ENCODE data around the gene IQSEC3.
"Not testable (repeated sequence)": the region's sequence is repeated elsewhere in the genome, so short reads cannot be mapped to it uniquely, and the experiment has no call there.

IQSEC3 gene

DNA sequence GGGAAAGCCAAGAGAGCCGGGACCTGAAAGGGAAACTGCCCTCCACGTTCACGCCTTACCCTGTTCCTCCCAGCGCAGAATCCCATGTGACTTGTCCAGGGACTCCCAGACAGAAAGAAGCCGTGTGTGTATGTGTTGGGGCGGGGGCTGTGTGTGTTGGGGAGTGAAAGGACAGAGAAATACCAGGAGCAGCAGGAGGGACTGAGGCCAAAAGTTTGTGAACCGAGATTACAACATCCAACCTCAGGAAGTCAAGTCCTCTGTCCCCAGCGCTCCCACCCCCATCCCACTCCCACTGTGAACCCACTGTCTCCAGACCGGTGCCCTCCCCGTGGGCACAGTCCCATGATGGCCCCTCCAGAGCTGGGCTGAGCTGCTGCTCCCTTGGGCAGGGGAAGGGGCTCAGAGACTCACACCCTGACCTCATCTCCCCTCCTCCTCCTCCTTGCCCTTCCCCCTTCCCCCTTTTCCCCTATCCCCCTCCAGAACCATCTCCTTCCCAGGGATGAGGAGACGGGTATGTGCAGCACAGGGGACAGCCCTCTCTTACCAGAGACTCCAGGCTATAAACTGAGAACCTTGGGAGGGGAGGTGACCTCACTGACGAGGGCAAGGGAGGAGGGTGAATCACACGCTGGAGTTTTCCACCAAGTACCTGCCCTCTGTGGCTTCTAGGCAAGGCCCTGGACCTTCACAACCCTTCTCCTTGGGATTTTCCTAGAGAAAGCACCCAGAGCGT, 147.6 kb downstream of the IQSEC3 start, which contains the start of gene SLC6A12:
TSS of gene SLC6A12 (minus strand) at position 155 of the 739 bp plus-strand sequence. CDS start 4,171 bp downstream, outside the sequence.
- DNase-seq (ENCODE audit: low spot score), result no peak

DNA sequence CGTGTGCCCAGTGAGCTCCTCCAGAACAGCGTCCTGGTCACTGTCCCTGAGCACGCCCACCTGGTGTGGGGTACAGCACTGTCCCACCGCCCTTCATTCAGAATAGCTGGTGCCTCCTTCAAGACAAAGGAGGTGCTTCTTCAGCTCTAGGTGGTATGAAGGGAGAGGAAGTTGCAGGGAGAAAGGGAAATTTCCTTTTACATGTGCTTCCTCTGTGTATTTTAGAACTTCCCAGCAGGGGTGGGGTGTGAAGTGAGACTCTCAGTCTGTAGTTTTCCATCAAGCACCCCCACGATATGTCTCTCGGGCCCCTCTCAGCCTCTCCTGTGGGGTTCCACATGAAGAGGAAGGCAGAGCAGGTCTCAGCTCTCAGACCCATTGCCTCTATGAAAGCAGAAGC, 148.5 kb downstream of the IQSEC3 start:
- DNase-seq (ENCODE audit: low spot score), result no peak

DNA sequence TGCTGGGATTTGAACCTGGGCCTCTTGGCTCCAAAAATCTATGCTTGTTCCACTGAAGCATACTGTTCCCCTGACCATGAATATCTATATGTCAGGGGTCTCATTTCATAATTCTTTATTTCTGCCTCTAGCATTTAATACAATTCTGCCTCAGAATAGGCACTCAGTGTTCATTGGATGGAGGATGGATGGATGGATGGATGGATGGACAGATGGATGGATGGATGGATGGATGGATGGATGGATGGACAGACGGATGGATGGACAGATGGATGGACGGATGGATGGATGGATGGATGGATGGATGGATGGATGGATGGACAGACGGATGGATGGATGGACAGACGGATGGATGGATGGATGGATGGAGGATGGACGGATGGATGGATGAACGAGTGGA, 150.5 kb downstream of the IQSEC3 start:
- not testable (repeated sequence) for DNase-seq (ENCODE audit: low spot score)

DNA sequence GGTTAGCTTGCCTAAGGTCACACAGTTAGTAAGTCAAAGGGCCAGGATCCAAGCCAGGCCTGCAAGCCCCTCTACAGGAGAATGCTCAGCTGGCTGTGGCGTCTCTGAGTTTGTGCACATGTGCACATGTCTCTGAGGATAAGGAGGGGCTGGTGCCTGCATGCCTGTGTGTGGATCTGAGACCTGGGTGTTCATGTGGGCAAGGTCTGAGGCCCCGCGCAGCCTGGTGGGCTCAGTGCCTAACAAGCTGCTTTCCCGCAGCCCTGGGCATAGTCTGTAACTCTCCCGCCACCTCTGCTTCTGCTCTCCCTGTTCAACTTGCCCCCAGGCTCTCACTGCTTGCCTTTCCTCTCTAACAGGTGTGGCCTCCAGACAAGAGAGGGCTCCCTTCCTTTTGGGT, 151.7 kb downstream of the IQSEC3 start:
- DNase-seq (ENCODE audit: low spot score), result no peak

DNA sequence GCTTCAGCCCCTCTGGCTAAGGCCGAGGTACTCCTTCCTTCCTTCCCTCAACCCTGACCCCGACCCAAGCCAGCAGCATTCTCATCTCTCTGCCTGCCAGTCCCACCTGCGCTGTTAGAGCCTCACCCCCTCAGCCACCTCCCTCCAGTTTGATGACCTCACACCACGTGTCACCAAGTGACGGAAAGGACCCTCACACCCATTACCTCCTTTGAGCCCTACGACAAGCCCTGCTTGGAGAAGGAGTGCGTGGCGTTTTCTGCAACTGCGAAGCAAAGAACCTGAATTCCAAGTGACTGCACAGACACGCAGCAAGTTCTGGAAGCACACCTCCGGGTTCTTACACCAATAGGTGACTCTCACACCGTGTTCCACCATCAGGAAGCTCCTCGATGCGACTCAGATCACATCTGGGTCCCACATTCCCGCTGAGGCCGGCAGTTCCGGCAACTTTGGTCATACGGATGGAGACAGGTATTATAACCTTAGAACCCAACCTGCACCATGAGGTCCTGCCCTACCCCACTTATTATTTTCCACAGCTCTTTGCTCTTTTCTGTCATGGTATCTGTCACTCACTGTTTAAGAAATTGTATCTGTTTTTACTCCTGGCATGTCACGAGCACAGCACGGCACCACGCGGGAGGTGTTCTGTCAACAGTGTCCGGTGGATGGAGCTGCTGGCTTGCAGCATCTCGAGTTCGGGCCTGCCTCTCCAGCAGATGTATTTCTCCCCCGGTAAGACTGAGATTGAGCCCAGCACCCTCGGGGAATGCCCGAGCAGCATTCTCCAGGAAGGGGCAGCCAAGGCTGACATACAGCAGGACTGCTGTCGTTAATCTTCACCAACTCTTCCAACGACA, 152.4 kb downstream of the IQSEC3 start:
- DNase-seq (ENCODE audit: low spot score), result no peak

DNA sequence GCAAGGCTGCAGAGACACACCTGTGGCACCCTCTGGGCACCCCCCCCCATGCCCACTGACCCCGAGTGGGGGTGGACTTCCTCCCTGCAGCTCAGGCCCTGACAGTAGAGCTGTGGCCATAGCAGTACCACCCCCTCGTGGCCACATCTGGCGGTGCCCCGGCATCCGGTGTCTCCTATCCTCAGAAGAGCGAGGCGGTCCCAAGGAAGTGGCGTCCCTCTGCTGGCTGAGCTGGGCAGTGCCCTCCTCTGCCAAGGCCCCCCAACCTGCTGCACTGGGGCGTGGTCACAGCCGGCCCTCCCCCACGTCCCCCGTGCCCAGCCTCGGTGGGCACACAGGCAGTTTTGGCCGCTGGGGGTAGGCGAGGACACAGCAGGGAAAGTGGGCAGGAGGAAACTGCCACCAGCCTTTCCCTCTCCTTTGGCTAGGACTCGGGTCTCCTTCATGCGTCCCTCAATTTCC, 153.4 kb downstream of the IQSEC3 start:
- DNase-seq (ENCODE audit: low spot score), result peak; percentile 53

- DNase-seq (ENCODE audit: low spot score), result no peak
Observed at GRCh38 chr12:220491-220890, 153.9 kb downstream of the IQSEC3 start.

DNA sequence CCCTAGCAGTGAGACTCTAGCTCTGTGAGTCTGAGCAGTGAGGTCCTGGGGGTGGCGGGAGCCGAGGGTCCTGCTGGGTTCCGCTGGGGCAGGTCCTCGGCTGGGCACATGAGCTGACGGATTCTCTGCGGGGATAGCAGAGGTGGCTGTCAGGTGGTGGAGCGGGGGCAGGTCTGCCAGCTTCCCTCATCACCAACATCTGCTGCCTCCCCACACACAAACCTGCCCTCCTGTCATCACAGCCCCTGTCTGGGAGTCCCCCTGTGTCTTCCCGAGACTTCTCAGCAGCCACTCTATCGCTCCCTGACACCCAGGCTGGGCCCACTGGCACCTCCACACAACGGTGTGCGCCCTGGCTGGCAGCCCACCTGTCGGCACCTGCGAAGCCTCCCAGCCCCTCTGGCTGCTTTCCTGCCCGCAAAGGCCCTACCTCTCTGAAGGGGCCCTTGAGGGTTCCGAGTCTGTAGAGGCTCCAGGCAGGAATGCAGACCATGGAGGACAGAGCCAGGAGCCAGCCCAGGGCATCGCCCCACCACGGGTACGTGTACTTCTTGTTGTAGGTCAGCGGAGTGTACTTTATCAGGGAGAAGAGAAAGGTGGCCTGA, 154.5 kb downstream of the IQSEC3 start:
- DNase-seq (ENCODE audit: low spot score), result no peak

DNA sequence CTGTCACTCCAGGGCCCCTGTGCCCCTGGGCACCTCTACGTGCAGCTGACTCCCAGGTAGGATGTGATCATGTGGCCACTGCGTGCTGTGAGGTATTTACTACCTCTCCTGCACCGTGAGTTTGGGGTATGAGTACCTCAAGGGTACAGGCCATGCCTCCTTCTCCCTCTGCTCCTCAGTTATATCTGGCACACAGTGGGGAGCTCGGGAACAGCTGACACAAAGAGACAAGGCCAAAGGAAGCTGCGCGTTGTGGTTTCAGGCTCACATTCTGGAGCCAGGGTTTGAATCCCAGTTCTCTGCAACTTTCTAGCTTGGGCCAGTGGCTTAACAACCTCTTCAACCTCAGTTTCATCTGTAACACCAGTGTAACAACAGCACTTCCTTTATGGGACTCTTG, 155.2 kb downstream of the IQSEC3 start:
- DNase-seq (ENCODE audit: low spot score), result no peak

- DNase-seq (ENCODE audit: low spot score), result no peak
Observed at GRCh38 chr12:223841-224240, 157.3 kb downstream of the IQSEC3 start.

DNA sequence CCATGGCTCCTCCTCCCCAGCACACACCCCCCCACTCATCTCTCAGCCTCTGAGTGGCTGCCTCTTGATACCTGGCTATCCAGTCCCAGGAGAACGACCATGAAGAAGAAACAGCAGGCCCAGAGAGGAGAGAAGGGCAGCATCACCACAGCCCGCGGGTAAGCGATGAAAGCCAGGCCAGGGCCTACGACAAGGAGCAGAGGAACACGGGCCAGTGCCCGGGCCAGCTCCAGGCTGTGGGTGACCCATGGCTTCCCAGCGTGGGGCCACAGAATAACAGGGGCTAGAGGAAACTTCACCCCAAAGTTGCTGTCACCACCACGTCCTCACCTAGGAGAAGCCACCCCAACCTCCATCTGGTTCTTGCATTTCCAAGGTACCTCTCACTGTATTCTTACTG, 157.8 kb downstream of the IQSEC3 start:
- no peak for DNase-seq (ENCODE audit: low spot score)

DNA sequence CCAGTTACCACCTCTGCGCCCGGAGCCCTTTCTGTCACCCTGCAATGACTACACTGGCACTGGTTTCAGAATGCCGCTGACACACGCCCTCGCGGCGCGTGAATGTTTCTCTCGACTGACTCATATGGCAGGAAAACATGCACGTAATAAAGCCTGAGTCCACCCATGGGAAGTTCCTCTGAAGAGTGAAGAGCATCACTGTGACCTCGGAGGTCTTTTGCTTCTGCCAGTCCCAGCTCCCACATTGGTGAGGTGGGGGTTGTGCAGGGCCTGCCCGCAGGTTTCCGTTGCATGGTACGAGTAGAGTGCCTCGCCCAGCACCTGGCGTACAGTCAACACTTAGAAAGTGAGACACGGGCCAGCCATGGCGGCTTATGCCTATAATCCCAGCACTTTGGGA, 158.4 kb downstream of the IQSEC3 start:
- no peak for DNase-seq (ENCODE audit: low spot score)

- no peak for DNase-seq (ENCODE audit: low spot score)
Observed at GRCh38 chr12:226401-226800, 159.8 kb downstream of the IQSEC3 start.

DNA sequence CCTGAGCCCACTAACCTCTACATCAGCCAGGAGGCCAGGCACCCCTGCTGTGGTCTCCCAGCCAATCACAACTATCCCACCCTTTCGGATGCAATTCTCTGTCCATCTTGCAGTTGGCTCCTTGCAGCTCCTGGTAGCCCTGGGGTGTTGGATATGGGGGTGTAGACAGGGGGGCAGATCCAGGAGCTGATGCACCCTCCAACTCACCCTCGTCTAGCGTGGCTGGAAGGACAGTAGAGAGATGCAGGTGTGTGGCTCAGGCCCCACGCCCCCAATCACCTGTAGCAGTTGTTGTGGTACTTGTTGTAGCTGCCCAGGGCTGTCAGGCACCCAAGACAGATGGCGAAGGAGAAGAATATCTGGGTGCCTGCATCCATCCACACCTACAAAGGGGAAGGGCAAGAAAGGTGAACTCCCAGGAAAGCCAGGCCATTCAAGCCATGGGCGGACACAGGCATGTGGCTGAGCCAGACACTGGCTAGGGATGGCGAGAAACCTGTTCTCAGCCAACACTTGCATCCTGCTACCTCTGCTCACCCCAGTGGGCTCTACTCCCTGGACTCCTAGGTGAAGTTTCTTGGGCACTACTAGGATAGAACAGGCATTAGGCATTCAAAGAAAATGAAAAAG, 160.8 kb downstream of the IQSEC3 start:
- DNase-seq (ENCODE audit: low spot score), result no peak
